PFSK-1 (cell line): Measurements from ENCODE around the gene CNGB1.

Source experiments
- POLR2AphosphoS5 ChIP-seq: IDR thresholded peaks from 2 replicates; pipeline ENCODE4 v1.6.1; 2012; ENCODE audit warnings: low read depth, mild to moderate bottlenecking, control low read depth, low read length, moderate library complexity
- SIN3A ChIP-seq: IDR thresholded peaks from 2 replicates; pipeline ENCODE4 v1.6.1; 2012; ENCODE audit warnings: mild to moderate bottlenecking, low read length, moderate library complexity, borderline replicate concordance; ENCODE audit not compliant: insufficient read depth
- TAF1 ChIP-seq: IDR thresholded peaks from 2 replicates; pipeline ENCODE4 v1.6.1; 2012; ENCODE audit warnings: low read length, control low read depth, borderline replicate concordance; ENCODE audit not compliant: insufficient read depth

GRCh38 chr16:57873218-57873617 is 97.7 kb downstream of the CNGB1 start:
- TF ChIP-seq TAF1 (no peak), POLR2AphosphoS5 (no peak), SIN3A (no peak)
